Effector CD4-positive, alpha-beta T cell (primary cell): ENCODE data around the gene PUM1.
"Not testable (repeated sequence)": the region's sequence is repeated elsewhere in the genome, so short reads cannot be mapped to it uniquely, and the experiment has no call there.

Experiments used
- DNase-seq: peaks from one replicate; pipeline ENCODE4 v3.0.0-alpha.2; 2020

Gene PUM1

DNA sequence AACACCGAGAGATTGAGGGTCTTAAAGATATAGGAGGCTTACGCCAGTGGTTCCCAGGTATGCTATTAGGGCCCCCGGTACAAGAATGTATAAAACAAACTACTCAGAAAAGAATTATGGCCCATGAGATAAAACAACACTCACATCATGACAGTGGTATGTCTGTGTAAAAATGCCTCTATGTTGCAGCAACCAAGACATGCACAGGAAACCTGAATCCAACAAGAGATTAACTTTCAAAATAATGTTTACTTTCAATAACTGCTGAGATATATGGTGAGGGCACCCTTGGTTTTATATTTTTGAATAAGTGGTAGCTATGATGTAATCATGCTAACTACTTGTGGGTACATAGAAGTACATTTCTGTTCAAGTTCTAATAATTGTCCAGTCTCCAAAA lies 74.9 kb downstream of the PUM1 start:
- no peak for DNase-seq

DNA sequence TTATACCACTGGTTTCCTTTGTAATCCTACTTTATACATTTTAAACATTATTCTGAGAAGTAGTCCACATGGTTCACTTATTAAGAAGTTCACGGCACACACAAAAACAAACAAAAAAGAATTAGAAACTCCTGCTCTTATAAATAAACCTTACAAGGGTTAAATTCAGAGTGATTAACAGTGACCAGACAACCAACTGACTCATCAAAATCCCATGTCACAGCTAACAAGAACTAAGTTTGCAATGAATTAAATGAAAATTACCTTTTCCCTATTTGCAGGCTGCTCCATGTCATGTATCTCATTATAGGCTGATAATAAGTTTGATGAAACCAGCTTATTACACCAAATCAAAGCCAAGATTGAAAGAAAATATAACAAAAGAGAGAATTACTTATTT lies 77.5 kb downstream of the PUM1 start:
- no peak for DNase-seq

- DNase-seq, result no peak
Measured at GRCh38 chr1:30986755-30987154, 78.8 kb downstream of the PUM1 start.

GRCh38 chr1:30984991-30985503 lies 80.5 kb downstream of the PUM1 start:
- DNase-seq, result no peak

GRCh38 chr1:30984165-30984889 lies 81.2 kb downstream of the PUM1 start:
- no peak for DNase-seq

DNA sequence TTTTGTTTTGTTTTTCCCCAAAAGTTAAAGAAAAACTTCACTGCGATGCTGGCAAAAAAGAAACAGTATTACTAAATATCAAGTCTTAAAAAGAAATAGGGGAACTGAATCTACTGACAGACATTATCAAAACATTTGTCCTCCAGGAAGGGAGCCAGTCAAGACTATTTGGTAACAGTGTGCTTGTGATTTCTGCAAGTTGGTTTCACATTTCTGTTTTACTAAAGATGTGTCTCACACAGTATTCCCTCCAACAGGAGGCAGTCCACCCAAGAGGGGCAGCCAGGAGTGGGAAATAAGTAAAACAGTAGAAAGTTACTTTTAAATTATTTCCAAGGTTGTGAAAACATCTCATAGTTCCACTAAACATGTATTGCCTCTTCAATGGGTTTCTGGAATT lies 82.6 kb downstream of the PUM1 start:
- no peak for DNase-seq

DNA sequence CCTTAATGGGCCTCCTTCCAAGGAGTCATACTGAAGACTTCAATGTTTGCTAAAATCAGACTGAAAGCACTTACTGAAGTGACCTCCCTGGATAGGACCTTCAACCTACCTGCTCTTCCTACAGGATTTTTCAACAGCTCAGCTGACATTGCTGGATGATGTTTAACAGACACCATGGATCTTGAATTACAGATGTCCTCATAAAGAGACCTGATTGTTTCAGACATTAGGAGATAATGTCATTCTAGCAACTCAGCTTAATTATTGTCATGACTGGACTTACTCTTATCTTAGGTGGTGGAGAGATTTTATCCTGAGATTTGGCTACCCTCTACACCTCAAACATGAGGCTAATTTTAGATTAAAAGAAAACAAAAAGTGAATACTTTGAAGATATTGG lies 83.1 kb downstream of the PUM1 start:
- DNase-seq, result no peak

DNA sequence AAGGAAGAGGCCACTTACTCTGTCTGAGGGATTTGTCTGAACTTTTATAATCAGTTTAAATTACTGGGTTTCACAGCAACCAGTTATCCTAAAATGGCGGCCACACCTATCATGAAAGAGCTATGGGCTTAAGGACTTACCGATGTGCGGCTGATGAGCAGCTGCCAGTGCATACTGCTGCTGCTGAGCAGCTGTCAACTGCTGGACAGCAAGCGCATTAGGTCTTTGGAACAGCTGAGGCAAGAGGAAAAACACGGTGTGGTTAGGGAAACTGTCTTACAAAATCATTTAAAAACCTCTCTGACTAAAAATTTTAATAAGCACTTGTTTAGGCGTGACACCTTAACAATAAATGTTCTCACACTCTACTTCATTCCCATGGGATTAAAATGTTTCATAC lies 84.3 kb downstream of the PUM1 start:
- no peak for DNase-seq

GRCh38 chr1:30977511-30977910 lies 88.0 kb downstream of the PUM1 start:
- no peak for DNase-seq

- no peak for DNase-seq
Measured at GRCh38 chr1:30977105-30977504, 88.4 kb downstream of the PUM1 start.

- no peak for DNase-seq
Measured at GRCh38 chr1:30976143-30976542, 89.4 kb downstream of the PUM1 start.

GRCh38 chr1:30975217-30975616 lies 90.3 kb downstream of the PUM1 start:
- no peak for DNase-seq

GRCh38 chr1:30974536-30974935 lies 91.0 kb downstream of the PUM1 start:
- DNase-seq, result no peak

DNA sequence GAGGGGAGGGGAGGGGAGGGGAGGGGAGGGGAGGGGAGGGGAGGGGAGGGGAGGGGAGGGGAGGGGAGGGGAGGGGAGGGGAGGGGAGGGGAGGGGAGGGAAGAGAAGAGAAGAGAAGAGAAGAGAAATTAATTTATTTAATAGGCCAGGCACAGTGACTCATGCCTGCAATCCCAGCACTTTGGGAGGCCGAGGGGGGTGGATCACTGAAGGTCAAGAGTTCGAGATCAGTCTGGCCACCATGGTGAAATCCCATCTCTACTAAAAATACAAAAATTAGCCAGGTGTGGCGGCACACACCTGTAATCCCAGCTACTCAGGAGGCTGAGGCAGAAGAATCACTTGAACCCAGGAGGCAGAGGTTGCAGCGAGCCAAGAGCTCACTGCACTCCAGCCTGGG lies 93.2 kb downstream of the PUM1 start:
- not testable (repeated sequence) for DNase-seq

- no peak for DNase-seq
Measured at GRCh38 chr1:30971496-30971895, 94.0 kb downstream of the PUM1 start.

DNA sequence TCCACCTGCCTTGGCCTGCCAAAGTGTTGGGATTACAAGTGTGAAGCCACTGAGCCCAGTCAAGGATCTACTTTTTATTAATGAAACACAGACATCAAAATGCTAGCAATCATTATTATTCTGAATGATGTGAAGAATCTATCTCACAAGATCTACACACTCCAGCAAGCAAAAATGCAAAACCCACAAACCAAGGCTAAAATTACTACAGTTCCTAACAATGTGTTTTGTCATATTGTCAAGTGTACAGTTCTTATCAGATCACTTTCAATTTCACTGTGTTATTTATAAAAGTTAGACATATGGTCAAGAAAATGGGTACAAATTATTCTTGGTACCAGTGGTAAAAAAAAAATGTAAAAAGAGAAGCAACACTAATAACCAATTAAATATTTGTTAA lies 95.6 kb downstream of the PUM1 start:
- no peak for DNase-seq

GRCh38 chr1:30968220-30968971 lies 97.1 kb downstream of the PUM1 start:
- DNase-seq, result no peak

- no peak for DNase-seq
Measured at GRCh38 chr1:30966690-30967369, 98.7 kb downstream of the PUM1 start.

- no peak for DNase-seq
Measured at GRCh38 chr1:30965924-30966599, 99.5 kb downstream of the PUM1 start.

DNA sequence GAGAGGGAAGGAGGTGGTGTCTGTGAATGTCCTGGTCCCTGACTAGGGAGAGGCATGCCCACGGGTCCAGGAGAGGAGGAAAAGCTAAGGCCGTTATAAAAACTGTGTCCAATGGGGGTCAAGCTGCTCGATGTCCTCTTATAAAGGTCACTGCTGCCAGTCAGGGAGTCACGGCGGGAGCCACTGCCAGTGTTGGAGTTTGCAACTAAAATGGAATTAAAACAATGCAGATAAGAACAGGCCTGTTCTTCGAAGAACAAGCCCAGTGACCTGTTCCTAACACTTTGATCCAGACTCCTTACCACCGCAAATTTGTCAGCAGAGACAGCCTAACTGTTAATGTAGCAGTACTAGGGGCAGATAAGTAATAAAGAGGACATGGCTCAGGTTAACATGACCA lies 100.8 kb downstream of the PUM1 start:
- DNase-seq, result no peak

DNA sequence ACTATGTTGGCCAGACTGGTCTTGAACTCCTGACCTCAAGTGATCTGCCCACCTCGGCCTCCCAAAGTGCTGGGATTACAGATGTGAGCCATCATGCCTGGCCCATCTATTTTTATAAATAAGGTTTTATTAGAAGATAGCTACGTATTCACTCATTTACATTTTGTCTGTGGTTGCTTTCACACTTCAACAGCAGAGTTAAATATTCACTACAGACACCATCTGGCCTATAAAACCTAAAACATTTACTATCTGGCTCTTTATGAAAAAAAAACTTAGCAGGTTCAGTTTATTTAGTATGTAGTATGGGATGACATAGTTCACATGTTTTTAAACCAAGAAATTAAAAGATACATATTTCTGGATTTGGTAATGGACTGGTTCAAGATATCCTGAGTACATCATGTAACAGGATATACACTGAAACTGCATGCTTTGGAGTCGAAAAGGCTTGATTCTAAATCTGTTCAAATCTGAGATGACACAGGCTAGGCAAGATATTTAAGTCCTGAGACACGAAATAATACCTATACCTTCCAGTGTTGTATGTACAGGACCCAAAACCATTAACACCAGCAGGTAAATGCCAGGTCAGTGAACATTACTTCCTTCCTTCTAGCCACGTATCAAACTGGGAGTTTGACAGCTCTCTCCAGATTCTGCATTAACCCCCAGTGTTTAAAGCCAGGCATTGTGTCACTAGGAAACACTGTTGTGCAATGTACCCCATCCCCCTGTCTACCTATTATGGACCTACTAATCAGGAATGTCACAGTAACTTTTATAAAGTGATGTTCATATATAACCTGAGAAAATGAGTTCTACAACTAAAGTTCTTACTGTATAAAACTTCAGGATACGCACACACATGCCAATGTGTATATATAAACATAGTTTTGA lies 102.7 kb downstream of the PUM1 start:
- DNase-seq, result no peak
